Activated CD4-positive, alpha-beta T cell treated with anti-CD3 and anti-CD28 coated beads for 24 hours (primary cell): Measurements from ENCODE around the gene PALLD.

Experiments
- DNase-seq, 2 donors: peaks; one replicate each; pipeline ENCODE4 v3.0.0-alpha.2; 2020; ENCODE audit warnings: low read depth in 2 of 2

PALLD gene

DNA sequence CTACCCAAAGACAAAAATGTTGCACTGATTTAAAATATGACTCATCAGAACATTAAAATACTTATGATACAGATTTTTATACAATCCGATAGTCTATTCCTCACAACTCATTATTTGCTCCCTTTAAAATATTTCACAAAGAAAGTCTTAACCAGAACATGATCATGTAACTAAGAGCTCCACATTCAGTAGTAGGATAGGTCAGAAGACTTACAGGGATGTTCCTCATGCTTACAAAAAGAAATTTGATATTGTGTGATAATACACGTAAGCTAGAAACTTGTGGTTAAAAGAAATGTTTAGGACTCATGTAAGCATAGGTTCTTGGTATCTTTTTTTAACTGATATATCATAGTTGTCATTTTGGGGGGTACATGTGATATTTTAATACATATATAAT, 235.9 kb downstream of the PALLD start:
- DNase-seq = no peak

DNA sequence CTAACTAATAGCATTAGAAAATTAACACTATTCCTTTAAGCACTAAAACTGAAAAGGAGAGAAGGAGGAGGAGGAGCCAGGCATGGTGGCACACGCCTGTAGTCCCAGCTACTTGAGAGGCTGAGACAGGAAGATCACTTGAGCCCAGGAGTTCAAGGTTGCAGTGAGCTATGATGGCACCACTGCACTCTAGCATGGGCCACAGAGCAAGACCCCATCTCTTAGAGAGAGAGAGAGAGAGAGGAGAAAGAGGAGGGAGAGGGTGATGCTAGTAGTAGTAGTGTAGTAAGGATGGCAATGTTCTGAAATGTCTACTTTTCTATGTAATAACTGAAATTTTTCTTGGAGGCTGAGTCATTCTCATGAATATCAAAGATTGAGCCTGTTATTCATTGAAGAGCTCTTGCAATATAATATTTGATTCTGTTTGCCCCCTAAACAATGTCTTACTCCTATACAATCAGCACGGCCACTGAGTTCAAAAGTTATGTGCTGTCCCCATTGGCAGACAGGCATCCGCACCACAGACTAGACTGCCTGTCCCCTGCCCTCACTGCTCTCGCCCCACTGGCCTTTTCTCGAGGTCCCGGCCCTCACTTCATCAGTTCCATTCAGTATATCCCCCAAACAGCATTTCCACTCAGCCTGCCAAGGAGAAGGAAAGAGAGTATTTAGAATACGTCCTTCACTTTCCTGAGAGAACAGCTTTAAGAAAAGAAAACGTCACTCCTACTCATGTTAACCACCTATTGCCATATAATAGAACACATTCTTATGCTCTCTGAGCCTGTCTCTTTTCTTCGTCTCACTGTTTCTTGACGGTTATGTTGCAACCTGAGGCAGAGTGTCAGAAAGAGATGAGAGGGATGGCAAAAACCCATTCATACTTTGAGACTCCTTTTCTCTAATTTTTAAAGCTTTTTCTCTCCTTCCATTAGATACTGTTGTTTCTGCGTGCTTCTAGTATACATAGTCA, 238.1 kb downstream of the PALLD start:
- no peak for DNase-seq

DNA sequence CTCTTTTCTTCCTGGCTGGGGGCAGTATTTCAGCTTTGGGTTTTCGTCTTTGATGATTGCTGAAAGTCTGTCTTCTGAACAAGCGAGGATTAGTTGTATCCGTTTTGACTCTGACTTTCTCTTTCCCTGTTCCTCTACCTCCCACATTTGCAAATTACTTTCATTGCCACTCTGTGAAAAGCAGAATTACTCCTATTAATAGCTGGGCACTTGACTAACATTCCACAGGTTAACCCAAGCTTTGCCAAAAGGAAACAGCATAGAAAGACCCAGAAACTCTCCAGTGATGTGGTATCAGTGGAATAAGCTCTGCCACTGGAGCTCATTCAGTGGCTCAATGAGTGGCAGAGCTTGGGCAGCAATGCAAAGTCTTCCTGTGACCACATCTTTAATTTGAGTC, 238.9 kb downstream of the PALLD start:
- no peak for DNase-seq

DNA sequence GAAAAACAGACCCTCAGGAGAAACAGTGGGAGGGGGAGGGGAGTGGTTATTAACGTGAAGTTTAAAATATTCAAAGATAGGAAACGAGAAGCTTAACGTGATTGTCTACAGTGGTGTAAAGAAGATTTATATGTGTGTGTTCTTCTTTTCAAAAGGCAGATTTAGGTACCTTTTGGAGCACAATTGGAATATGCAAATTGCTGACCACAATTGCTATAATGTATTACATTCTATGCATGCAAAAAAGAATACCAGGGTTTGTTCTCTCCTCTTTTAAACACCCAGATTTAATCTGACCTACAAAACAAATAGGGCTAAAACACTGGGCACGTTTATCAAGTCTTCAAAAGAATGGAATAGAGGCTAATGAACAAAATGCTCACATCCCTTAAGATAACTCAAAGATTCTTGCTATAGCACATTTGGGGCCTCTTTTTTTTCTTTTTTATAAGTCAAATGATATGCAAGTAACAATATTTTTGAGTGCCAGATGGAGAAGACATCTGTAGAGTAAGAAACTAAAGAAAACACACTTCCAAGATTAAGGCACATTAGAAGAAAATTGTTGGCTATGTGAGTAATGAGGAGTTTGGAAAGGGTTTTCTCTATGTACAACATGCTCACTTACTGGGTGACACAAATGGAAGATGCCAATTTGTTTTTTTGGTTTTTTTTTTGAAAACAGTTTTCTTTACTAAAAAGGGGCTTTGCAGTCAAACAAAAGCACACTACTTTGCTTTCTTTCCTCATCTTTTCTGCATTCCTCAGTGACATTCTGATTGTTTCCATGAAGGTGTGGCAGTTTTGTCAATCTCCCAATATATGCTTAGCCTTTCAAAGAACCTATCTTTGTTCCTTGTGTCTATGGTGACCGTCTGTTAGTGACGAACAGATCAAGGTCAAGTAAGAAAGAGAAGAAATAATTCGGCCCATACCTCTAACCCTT, 240.3 kb downstream of the PALLD start:
- no peak for DNase-seq

DNA sequence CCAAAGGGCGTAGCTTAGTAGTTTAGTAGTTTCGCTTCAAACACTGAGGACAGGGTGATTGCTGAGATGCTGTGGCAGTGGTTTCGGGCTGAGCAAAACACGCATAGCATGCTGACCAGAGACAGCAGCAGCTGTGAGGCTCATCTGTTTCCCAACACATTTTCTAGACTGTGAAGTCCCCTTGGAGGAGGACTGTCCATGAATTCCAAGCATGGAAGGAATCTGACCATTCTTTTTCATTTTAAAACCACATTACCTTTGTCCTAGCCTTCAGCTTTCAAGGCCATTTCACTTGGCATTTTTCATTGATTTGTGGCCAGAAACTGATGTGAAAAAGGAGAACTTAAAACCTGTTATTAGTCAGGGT, 240.9 kb downstream of the PALLD start:
- DNase-seq = no peak

DNA sequence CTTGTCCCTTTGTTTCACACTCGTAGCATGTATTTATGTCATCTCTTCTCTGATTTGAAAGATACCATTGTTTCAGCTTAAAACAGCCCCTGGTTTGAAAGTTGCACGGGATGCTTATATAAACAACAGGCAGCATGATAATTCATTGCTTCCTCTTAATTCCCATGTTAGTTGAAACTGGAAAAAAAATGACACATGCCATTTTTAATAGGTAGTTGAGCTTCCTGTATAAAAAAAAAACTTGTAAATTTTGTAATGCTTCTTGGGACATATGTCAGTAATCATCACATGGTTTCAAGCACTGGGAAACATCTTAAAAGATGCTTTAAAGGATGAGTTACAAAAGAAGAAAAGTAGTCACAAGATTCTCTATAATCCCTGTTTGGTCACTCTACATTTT, 243.0 kb downstream of the PALLD start:
- DNase-seq = no peak

DNA sequence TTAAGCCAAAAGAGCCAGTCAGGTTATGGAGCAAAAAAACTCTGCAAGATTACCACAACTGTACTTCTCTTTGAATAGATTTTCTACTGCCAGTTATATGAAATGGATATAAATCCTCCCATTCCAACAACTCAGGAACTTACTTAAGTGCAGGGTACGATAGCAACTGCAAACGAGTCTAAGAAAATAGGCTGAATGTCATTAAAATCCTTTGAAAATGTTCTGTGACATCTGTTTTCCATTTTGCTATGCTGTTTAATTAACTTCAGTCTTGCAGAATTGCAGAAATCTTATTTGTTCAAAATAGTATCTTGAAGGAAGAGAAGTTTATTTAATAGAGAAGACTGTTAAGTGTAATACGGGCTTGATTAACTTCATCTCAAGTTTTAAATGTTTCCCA, 243.8 kb downstream of the PALLD start:
- no peak for DNase-seq

DNA sequence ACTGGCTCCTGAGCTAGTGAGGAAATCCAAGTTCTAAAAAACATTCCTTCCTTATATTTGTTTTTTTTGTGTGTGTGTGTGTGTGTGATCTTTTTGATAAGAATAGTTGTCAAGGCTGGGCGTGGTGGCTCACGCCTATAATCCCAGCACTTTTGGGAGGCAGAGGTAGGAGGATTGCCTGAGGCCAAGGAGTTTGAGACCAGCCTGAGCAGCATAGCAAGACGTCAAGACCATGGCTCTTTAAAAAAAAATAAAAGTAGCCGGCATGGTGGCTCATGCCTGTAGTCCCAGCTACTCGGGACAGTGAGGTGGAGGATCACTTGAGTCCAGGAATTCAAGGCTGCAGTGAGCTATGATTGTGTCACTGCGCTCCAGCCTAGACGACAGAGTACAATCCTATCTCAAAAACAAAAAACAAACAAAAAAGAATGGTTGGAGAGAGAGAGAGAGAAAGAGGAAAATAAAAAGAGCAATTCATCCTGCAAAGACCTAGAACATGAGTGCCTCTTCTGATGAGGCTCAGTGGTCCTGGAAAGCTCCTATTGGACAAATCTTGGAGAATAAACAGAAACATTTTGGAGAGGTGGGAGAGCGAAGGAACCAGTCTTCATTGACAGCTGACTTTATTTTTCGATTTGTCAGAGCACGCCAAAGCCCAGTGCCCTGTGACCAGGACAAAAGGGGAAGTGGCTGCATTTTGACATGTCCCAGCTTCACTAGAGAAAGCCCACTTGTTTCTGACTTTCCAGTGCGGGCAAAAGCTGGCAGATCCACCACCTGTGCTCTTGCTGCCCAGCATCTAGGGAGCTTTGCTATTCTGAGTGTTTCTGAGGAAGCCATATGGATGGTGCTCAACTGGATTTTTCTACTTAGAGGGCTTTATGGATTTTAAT, 244.7 kb downstream of the PALLD start:
- no peak for DNase-seq

DNA sequence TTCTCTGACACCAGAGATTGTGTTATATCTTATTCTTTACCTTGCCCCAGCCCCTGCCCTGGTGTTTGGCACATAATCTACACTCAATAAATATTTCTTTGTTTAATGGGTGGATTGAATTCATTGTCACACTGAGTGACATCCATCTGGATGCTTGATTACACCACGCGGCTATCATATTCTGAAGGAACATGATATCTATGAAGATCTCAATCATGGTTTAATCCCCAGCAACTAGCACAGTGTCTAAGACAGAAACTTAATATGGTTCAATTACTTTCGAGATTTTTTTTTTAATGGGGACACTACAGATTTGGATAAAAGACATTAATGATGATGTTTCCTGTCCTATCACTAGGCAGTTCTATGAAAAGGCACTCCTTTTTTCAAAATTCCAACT, 246.3 kb downstream of the PALLD start:
- DNase-seq = no peak

DNA sequence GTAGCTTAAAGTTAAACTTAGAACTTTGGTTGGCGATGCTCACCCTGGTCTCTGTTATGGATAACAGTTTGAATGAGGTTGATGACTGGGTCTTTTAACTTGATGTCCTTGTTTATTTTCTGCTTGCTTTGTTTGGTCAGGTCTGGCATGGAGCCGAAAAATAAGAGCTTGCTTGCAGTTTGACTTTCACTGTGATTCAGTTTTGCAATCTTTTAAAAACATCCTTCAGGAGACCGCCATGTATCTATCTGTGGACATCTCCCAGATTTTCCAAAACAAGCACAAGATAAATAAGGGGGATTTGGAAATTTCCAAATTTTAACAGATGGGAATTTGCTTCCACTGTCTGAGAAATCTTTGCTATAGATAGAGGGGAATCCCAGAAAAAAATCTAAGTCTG, 246.7 kb downstream of the PALLD start:
- DNase-seq = no peak

DNA sequence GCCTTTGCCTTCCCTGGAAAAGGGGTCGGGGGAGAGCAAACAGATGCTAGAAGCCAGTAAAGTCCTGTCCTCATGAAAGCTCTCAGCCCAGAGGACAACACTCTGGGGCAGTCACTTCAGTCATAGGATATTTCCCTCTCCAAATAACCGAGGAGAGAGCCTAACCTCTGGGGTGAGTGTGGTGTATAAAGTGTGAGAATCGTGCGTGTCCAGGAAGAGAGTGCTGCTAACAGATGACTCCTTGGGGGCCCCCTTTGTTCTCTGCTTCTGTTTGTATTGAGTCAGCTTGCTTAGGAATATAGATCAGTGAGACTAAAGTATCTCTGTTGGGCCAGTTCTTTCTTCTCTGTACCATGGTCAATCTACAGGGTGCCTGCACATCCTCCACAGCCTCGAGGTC, 247.2 kb downstream of the PALLD start:
- no peak for DNase-seq

DNA sequence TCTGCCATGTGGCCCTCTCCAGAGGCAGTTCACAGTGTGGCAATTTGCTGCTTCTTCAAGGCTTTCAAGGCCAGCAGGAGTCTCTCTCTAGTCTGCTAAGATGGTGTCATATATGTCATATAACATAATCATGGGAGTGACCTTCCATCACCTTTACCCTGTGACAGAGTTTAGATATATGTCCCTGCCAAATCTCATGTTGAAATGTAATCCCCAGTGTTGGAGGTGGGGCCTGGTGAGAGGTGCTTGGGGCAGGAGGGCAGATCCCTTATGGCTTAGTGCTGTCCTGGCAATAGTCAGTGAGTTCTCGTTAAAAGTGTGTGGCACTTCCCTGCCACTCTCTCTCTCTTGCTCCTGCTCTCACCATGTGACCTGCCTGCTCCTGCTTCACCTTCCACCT, 252.0 kb downstream of the PALLD start:
- DNase-seq = no peak

DNA sequence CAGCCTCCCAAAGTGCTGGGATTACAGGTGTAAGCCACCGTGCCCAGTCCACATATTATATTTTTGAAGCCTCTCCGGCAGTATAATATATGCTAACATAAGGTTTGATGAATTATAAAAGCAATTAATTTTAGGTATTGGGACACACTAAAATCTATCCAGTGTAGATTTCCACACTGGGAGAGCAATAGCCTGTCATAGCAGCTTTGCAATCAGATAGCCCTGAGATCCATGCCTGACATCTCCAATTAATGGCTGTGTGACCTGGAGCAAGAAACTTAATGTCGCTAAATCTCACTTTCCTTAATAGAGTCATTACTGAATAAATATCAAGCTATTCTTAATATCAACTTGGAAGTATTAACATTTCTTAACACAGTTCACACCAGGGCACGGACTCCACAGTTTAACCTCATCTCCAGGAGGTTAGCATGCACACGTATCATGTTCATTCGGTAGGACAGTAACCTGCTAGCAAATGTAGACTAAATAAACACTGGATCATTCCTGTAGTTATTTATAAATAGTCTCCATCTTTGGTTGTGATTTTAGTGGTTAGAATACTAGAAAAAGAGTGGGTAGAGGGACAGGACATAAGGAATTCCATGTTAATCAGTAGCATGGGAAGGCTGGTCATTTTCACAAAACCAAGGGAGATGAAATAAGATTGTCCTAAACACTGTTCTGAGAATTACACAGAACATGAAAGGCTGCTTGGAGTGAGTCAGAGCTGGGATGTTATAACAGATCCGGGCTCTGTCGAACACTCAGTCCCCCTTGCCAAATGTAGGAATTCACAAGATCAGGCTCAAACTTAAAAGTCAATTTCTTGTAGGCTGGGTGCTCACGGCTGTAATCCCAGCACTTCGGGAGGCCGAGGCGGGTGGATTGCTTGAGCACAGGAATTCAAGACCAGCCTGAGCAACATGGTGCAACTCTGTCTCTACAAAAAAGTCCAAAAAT, 254.7 kb downstream of the PALLD start:
- no peak for DNase-seq

DNA sequence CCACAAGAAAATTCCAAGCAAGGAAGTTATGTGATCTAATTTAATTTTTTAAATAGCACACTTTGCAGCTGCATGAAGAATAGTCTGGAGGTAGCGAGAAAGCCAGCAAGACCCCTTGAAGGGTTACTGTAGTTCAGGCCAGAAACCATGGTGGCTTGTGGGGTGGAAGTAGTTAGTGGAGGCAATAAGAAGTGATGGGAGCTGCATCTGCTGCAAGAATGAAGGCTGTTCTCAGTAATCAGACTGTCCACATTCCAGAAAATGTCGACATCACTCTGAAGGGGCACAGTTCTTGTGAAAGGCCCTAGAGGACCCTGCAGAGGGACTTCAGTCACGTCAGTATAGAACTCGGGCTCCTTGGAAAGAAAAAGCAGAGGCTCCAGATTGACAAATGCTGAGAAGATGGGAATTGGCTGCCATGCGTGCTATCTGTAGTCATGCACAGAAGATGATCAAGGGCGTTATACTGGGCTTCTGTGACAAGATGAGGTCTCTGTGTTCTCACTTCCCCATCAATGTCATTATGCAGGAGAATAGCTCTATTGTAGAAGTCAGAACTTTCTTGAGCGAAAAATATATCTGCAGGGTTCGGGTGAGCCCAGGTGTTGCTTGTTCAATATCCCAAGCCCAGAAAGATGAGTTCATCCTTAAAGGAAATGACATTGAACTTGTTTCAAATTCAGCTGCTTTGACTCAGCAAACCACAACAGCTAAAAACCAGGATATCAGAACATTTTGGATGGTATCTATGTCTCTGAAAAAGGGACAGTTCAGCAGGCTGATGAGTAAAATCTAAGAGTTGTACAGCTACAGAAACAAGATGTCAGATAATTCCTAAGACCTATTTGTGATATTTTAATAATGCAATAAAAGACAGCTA, 259.0 kb downstream of the PALLD start:
- no peak for DNase-seq

DNA sequence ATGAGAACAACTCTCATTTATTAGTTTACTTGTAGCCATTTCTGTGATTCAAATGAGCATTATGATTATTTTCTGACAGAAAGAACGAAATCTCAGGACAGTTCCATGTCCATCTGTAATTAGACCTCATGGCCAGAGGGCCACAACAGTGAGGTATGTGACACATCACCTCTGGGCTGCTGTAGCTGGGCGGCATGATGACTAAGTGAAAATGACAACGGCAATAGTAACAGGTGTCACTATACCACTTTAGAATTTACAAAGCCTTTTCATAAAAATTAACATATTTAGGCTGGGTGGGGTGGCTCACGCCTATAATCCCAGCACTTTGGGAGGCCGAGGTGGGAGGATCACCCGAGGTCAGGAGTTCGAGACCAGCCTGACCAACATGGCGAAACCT, 260.6 kb downstream of the PALLD start:
- no peak for DNase-seq

DNA sequence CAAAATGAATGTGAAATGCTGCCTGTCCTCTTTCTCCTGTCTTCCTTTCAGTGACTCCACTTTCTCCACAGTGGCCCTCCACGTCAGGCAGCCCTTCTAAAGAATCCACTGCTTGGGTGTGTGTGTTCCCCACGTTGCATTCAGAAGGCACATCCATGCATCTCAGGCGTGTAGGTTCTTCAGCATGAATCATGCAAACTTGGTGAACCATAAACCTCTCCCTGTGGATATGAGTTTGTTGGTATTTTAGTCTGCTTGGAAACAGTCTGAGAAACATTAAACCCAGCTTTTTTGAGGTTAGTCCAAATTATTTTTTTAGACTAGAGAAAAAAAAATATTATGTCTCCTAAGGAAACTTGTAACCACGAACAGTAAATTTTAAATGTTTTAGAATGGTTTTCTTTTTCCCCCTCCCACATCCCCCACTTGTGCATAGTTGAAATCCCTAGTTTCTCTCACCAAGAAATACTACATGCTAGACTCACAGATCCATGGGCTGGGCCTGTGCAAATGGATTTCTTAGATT, 261.6 kb downstream of the PALLD start:
- no peak for DNase-seq

DNA sequence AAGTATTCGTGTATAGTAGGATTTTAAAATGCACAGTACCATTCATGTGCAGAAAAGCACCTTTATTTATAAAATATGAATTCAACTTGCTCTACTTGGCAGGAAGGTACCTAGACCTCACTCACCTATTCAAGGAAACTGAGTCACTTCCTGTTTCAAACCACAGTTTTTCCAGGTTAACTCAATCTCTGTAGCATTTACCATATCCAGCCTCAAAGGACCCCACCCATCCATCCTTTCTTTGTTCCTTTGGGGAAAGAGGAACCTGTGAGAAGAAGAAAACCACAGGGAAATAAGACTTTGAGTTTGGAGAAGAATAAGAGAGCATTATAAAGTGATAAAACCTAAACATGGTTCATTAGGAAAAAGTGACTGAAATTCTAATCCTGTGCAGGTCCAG, 262.5 kb downstream of the PALLD start:
- DNase-seq = no peak

DNA sequence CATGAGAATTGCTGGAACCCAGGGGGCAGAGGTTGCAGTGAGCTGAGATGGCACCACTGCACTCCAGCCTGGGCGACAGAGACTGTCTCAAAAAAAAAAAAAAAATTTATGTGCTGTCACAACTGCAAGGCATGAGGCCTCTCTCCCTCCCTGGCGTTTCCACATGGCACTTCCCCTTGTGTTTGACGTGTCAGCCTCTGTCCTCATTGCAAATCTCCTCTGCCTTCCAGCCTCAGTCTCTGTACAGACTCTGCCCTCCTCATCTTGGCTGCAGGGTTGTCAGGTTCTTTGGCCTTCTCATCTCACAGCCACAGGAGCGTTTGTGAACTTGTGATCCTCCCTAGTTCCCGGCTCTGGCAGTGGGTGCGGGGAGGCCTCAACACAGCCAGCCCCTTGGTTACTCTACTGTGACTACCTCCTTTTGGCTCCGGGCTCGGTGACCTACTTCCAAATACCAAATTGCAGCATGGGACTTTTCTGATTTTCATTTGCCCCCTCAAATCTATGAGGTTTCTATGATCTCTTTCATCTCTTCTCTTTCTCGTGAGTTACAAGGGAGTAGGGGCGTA, 263.2 kb downstream of the PALLD start:
- no peak for DNase-seq

DNA sequence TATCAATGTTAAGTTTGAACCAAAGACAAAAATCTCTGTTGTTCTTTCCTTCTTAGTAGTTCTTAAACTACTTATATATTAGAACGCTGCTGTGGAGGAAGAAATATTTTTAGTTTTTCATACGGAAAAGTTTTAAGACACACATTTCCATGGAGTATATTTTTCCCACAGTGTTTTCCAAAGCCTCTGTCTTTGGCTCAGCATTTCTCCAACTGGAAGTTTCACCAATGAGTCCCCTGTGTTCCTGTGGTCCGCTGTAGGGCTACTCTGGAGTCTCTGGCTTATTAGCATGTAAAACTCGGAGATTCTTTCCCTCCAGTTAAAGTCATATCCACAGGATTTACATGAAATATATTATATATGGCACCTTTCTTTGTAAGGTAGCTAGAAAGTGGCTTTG, 264.2 kb downstream of the PALLD start:
- no peak for DNase-seq
